NCI-H2107 treated with DMSO at 0.1 percent for 48 hours (cell line): Measurements from ENCODE around the gene PCAT7.
"Not testable (repeated sequence)": the region's sequence is repeated elsewhere in the genome, so short reads cannot be mapped to it uniquely, and the experiment has no call there.

Source experiments
- DNase-seq: peaks from one replicate; lab custom pipeline; 2025; ENCODE audit not compliant: unreplicated experiment; lab: John Stamatoyannopoulos, UW

PCAT7 gene

DNA sequence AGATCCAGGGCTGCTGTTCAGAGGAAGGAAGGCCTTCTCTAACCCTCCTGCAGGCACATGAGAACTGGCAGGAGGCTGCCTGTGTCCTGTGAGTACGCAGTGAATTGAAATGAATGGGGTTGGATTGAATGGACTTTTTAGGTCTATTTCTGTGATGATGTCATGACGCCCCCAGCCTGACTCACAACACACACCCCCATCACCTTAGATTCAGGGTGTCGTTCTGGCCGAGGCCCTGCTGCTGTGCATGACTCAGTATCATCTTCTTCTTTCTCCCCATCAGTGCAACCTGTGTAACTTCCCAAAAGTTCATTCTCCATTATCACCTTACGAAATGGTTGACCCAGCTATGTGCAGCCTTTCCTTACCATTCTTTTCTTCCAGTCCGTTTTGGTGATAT is 5.4 kb downstream of the PCAT7 start:
- no peak for DNase-seq

DNA sequence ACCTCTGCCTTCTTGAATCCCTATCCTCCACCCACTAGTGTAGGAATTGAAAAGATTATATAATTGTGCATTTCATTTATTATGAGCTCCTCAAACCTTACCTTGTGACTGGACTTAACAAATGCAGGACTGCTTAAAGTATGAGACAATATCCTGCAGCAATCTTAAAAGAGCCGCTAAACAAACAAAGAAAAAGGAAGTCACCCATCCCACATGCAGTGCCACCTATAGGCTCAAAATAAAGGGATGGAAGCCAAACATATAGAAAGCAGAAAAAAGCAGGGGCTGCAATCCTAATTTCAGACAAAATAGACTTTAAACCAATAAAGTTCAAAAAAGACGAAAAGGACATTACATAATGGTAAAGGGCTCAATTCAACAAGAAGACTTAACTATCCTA is 8.7 kb downstream of the PCAT7 start:
- no peak for DNase-seq

- DNase-seq = not testable (repeated sequence)
Measured at GRCh38 chr9:94564279-94564678, 9.4 kb downstream of the PCAT7 start.

GRCh38 chr9:94566550-94566949 is 11.7 kb downstream of the PCAT7 start:
- DNase-seq = no peak

DNA sequence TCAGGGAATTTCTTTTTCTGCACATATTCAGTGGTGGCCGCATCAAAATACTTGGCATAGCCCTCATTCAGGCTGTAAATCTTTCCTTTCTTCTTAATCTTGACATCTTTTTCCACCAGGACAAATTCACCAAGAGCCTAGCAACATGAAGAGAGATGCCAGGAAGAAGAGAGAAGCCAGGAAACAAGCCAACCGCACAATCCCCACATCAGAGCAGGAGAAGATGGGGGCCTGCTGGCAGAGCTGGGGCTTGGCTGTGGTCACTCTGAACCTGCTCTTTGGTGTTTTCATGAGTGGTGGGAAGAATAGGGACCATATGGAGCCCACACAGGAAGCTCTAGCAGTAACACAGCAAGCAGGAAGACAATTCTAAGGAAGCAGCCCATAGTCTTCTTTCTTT is 12.4 kb downstream of the PCAT7 start:
- DNase-seq = no peak

DNA sequence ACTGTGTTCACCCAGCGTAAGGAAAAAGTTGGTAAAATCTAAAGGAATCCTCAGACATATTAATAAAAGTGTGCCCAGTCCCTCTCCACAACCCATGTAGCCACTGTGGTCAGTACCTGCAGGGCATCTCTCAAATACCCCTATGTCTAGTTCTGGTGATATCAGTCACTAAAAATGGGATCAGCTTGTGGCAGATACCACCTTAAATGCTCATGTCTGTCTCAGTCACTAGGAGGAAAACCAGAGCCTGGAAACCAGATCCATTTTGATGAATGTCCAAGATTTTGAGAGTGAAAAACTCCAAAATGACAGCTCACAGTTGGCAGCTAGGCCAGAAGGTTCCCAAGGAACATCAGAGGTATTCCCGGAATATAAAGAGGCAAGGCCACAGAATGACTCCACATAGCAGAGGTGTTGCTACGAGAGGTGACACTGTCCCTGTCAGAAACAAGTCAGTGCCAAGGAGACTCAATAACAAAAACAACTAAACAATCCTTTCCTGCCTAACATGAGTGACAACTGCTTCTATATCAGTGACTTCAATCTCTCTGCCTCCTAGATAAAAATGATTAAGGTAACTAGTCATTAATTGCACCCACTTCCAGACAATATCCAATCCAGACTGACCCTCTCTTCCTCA is 13.5 kb downstream of the PCAT7 start:
- DNase-seq = no peak

GRCh38 chr9:94568972-94569712 is 14.3 kb downstream of the PCAT7 start:
- no peak for DNase-seq

- no peak for DNase-seq
Measured at GRCh38 chr9:94576131-94576530, 21.2 kb downstream of the PCAT7 start.

DNA sequence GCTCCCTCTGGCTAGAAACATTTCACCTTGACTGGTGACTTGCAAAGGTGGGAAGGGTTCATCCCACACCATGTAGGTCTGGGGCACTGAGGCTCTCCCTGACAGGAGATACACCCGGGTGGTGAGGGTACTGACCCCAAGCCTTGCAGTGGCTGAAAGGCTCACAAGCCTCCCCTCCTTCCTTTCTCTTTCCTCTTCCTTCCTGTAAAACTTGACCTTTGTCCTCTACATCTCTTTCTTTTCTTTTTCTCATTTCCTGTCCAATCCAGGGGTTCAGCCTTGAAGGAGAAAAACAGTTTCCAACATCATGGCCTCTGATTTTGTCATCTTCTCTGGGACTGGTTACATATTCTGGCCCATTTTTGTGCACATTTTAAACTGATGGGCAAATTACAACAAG is 22.2 kb downstream of the PCAT7 start:
- DNase-seq = no peak

- DNase-seq = no peak
Measured at GRCh38 chr9:94577571-94577970, 22.7 kb downstream of the PCAT7 start.

- DNase-seq = no peak
Measured at GRCh38 chr9:94581728-94582127, 26.8 kb downstream of the PCAT7 start.

DNA sequence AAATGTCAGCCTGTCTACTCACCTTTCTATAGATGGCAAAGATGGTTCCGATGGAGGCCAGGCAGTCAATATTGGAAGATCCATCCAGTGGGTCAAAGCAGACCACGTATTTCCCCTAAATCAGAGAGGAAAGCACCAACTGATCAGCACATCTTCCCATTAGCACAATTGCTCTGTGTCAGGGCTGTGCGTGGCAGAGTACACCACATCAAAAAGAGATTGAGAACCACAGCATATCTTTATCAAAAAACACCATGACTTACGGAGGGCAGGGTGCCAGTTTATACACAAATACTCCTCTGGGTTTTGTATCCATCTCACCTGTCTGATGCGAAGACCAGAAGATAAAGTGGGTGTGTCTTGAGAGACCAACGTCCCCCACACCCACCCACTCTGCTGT is 29.7 kb downstream of the PCAT7 start:
- DNase-seq = no peak

DNA sequence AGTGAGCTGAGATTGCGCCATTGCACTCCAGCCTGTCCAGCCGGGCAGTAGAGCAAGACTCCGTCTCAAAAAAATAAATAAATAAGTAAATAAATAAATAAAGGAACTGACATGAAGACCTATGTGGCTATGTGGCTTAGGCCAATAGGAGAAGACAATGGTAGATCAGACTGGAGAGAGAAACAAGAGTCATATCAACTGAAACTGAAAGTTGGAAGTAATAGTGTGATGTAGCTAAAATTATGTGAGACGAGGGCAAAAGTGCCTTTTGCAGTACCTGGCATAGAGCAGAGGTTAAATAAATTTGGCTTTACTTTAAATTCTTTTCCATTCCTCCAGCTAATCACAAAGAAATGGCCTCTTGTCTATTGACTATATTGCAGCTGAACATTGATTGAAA is 31.4 kb downstream of the PCAT7 start:
- DNase-seq = no peak

GRCh38 chr9:94586814-94587213 is 31.9 kb downstream of the PCAT7 start:
- DNase-seq = no peak

- no peak for DNase-seq
Measured at GRCh38 chr9:94588681-94589080, 33.8 kb downstream of the PCAT7 start.

DNA sequence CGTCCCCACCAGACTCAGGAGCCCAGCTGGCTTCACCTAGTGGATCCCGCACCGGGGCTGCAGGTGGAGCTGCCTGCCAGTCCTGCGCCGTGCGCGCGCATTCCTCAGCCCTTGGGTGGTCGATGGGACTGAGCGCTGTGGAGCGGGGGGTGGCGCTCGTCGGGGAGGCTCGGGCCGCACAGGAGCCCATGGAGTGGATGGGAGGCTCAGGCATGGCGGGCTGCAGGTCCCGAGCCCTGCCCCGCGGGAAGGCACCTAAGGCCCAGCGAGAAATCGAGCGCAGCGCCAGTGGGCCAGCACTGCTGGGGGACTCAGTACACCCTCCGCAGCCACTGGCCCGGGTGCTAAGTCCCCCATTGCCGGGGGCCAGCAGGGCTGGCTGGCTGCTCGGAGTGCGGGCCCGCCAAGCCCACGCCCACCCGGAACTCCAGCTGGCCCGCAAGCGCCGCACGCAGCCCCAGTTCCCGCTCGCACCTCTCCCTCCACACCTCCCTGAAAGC is 36.2 kb downstream of the PCAT7 start:
- DNase-seq = not testable (repeated sequence)

GRCh38 chr9:94591876-94592275 is 37.0 kb downstream of the PCAT7 start:
- no peak for DNase-seq

- not testable (repeated sequence) for DNase-seq
Measured at GRCh38 chr9:94592683-94593082, 37.8 kb downstream of the PCAT7 start.

GRCh38 chr9:94593459-94594345 is 38.8 kb downstream of the PCAT7 start, which contains the start of gene FBP2:
Gene FBP2 (minus strand): TSS chr9:94593824. CDS start chr9:94593726, 98 bp downstream.
- no peak for DNase-seq

DNA sequence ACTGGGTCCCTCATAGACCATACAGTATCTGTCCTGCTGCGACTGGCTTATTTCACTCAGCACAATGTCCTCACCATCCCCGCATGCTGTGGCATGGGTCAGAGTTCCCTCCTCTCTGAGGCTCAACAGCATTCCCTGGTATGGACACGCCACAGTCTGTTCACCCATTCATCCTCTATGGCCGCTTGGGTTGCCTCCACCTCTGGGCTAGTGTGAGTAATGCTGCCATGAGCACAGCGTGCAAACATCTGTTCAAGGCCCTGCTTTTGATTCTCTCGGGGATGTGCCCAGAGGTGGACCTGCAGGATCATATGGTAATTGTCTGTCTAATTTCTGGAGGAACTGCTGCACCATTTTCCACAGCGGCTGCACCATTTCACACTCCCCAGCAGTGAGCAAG is 44.2 kb downstream of the PCAT7 start:
- DNase-seq = no peak

- DNase-seq = no peak
Measured at GRCh38 chr9:94600258-94600657, 45.4 kb downstream of the PCAT7 start.

DNA sequence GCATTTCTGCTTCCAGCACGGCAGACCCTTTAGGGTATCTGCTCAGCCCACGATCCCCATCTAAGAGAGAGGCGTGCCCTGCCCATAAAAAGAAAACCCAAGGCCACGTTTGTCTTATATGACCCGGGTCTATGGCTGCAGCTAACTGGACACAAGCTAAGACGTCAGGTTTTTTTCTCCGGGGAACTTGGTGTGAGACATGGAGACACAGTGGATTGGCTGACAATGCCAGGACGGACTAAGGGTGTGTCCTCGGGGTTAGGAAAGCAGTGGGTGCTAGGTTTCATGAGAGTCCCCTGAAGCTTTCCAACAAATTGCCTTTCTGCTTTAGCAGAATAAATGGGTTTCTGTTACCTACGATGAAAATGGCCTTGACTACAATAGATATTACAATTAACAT is 45.8 kb downstream of the PCAT7 start:
- DNase-seq = no peak
